ENCODE measurements around the gene DPM1.

Gene DPM1

GRCh38 chr20:50915424-50915823 is 42.9 kb downstream of the DPM1 start:
- no peak overlapping the region for H3K4me3 ChIP-seq
- in situ Hi-C loops (cut with MboI; ENCODE audit: low sequenced_read_pairs): no loop called here
- H3K4me1 ChIP-seq: peaks cover 21% of the 10 kb centered on the region
- H3K36me3 ChIP-seq (replicated peaks): peaks cover 51% of the 10 kb centered on the region
- no peaks in the 10 kb centered on the region for H3K27me3 ChIP-seq (ENCODE audit: low read depth)
- no peaks in the 10 kb centered on the region for H3K9me3 ChIP-seq
- no peak for DNase-seq (ENCODE audit: low spot score in 2 of 2)

GRCh38 chr20:50913690-50914375 is 44.5 kb downstream of the DPM1 start:
- Histone ChIP-seq H3K9me3 (no peaks in the 10 kb centered on the region), H3K4me3 (no peak overlapping the region), H3K27me3 (ENCODE audit: low read depth) (no peaks in the 10 kb centered on the region), H3K4me1 (peaks cover 20% of the 10 kb centered on the region), H3K36me3 (replicated peaks) (peaks cover 49% of the 10 kb centered on the region)
- in situ Hi-C loops (cut with MboI; ENCODE audit: low sequenced_read_pairs): no loop called here
- DNase-seq (ENCODE audit: low spot score in 2 of 2): no peak

- no peak for DNase-seq (ENCODE audit: low spot score in 2 of 2)
- Histone ChIP-seq H3K4me3 (no peak overlapping the region), H3K9me3 (no peaks in the 10 kb centered on the region), H3K4me1 (peaks cover 12% of the 10 kb centered on the region), H3K36me3 (replicated peaks) (peaks cover 38% of the 10 kb centered on the region), H3K27me3 (ENCODE audit: low read depth) (no peaks in the 10 kb centered on the region)
- in situ Hi-C loops (cut with MboI; ENCODE audit: low sequenced_read_pairs): no loop called here
These were observed 46.6 kb downstream of the DPM1 start for GRCh38 chr20:50911716-50912115.

- Histone ChIP-seq H3K36me3 (replicated peaks) (peaks cover 40% of the 10 kb centered on the region), H3K27me3 (ENCODE audit: low read depth) (no peaks in the 10 kb centered on the region), H3K4me1 (peaks cover 10% of the 10 kb centered on the region), H3K9me3 (no peaks in the 10 kb centered on the region), H3K4me3 (no peak overlapping the region)
- in situ Hi-C loops (cut with MboI; ENCODE audit: low sequenced_read_pairs): no loop called here
- DNase-seq (ENCODE audit: low spot score in 2 of 2): no peak
These were observed 47.3 kb downstream of the DPM1 start for GRCh38 chr20:50911030-50911429.

GRCh38 chr20:50909413-50909812 is 48.9 kb downstream of the DPM1 start:
- H3K4me3 ChIP-seq: no peak overlapping the region
- no peaks in the 10 kb centered on the region for H3K9me3 ChIP-seq
- H3K27me3 ChIP-seq (ENCODE audit: low read depth): no peaks in the 10 kb centered on the region
- no peak for DNase-seq (ENCODE audit: low spot score in 2 of 2)
- peaks cover 43% of the 10 kb centered on the region for H3K36me3 ChIP-seq (replicated peaks)
- H3K4me1 ChIP-seq: peaks cover 6% of the 10 kb centered on the region
- in situ Hi-C loops (cut with MboI; ENCODE audit: low sequenced_read_pairs): no loop called here

- Histone ChIP-seq H3K9me3 (no peaks in the 10 kb centered on the region), H3K4me3 (no peak overlapping the region), H3K4me1 (peaks cover 6% of the 10 kb centered on the region), H3K27me3 (ENCODE audit: low read depth) (no peaks in the 10 kb centered on the region), H3K36me3 (replicated peaks) (peaks cover 66% of the 10 kb centered on the region)
- in situ Hi-C loops (cut with MboI; ENCODE audit: low sequenced_read_pairs): no loop called here
- no peak for DNase-seq (ENCODE audit: low spot score in 2 of 2)
These were observed 54.2 kb downstream of the DPM1 start for GRCh38 chr20:50904067-50904570.

GRCh38 chr20:50903353-50904051 is 54.8 kb downstream of the DPM1 start:
- Histone ChIP-seq H3K4me3 (no peak overlapping the region), H3K9me3 (no peaks in the 10 kb centered on the region), H3K4me1 (peaks cover 6% of the 10 kb centered on the region), H3K27me3 (ENCODE audit: low read depth) (no peaks in the 10 kb centered on the region), H3K36me3 (replicated peaks) (peaks cover 72% of the 10 kb centered on the region)
- in situ Hi-C loops (cut with MboI; ENCODE audit: low sequenced_read_pairs): no loop called here
- DNase-seq (ENCODE audit: low spot score in 2 of 2): no peak

- no peak for DNase-seq (ENCODE audit: low spot score in 2 of 2)
- no peaks in the 10 kb centered on the region for H3K27me3 ChIP-seq (ENCODE audit: low read depth)
- no peaks in the 10 kb centered on the region for H3K4me1 ChIP-seq
- no peaks in the 10 kb centered on the region for H3K9me3 ChIP-seq
- H3K4me3 ChIP-seq: no peak overlapping the region
- peaks cover 89% of the 10 kb centered on the region for H3K36me3 ChIP-seq (replicated peaks)
- in situ Hi-C loops (cut with MboI; ENCODE audit: low sequenced_read_pairs): no loop called here
These were observed 57.0 kb downstream of the DPM1 start for GRCh38 chr20:50901301-50901700.

GRCh38 chr20:50900261-50900660 is 58.1 kb downstream of the DPM1 start:
- H3K4me3 ChIP-seq: no peak overlapping the region
- no peaks in the 10 kb centered on the region for H3K27me3 ChIP-seq (ENCODE audit: low read depth)
- H3K9me3 ChIP-seq: no peaks in the 10 kb centered on the region
- H3K4me1 ChIP-seq: no peaks in the 10 kb centered on the region
- peaks cover 89% of the 10 kb centered on the region for H3K36me3 ChIP-seq (replicated peaks)
- in situ Hi-C loops (cut with MboI; ENCODE audit: low sequenced_read_pairs): no loop called here
- no peak for DNase-seq (ENCODE audit: low spot score in 2 of 2)

- peaks cover 91% of the 10 kb centered on the region for H3K36me3 ChIP-seq (replicated peaks)
- H3K4me3 ChIP-seq: no peak overlapping the region
- H3K9me3 ChIP-seq: no peaks in the 10 kb centered on the region
- no peak for DNase-seq (ENCODE audit: low spot score in 2 of 2)
- in situ Hi-C loops (cut with MboI; ENCODE audit: low sequenced_read_pairs): no loop called here
- H3K4me1 ChIP-seq: no peaks in the 10 kb centered on the region
- no peaks in the 10 kb centered on the region for H3K27me3 ChIP-seq (ENCODE audit: low read depth)
These were observed 59.9 kb downstream of the DPM1 start for GRCh38 chr20:50898475-50898874.

GRCh38 chr20:50895111-50895830 is 63.1 kb downstream of the DPM1 start:
- H3K36me3 ChIP-seq (replicated peaks): peaks cover 91% of the 10 kb centered on the region
- H3K27me3 ChIP-seq (ENCODE audit: low read depth): no peaks in the 10 kb centered on the region
- in situ Hi-C loops (cut with MboI; ENCODE audit: low sequenced_read_pairs): no loop called here

GRCh38 chr20:50893620-50894019 is 64.7 kb downstream of the DPM1 start:
- no peaks in the 10 kb centered on the region for H3K27me3 ChIP-seq (ENCODE audit: low read depth)
- H3K36me3 ChIP-seq (replicated peaks): peaks cover 90% of the 10 kb centered on the region
- in situ Hi-C loops (cut with MboI; ENCODE audit: low sequenced_read_pairs): no loop called here
- H3K9me3 ChIP-seq: no peaks in the 10 kb centered on the region
- H3K4me1 ChIP-seq: no peaks in the 10 kb centered on the region
- no peak for DNase-seq (ENCODE audit: low spot score in 2 of 2)
- no peak overlapping the region for H3K4me3 ChIP-seq

More at GRCh38 chr20:50895111-50895830, 63.1 kb downstream of the DPM1 start:
- no peaks in the 10 kb centered on the region for H3K4me1 ChIP-seq
- DNase-seq (ENCODE audit: low spot score in 2 of 2): no peak
- H3K4me3 ChIP-seq: no peak overlapping the region
- H3K9me3 ChIP-seq: no peaks in the 10 kb centered on the region

GRCh38 chr20:50892394-50892793 is 65.9 kb downstream of the DPM1 start:
- Histone ChIP-seq H3K9me3 (no peaks in the 10 kb centered on the region), H3K4me3 (no peak overlapping the region), H3K36me3 (replicated peaks) (peaks cover 83% of the 10 kb centered on the region), H3K4me1 (no peaks in the 10 kb centered on the region), H3K27me3 (ENCODE audit: low read depth) (no peaks in the 10 kb centered on the region)
- in situ Hi-C loops (cut with MboI; ENCODE audit: low sequenced_read_pairs): no loop called here
- no peak for DNase-seq (ENCODE audit: low spot score in 2 of 2)

GRCh38 chr20:50891138-50891537 is 67.2 kb downstream of the DPM1 start:
- DNase-seq (ENCODE audit: low spot score in 2 of 2): no peak
- H3K36me3 ChIP-seq (replicated peaks): peaks cover 72% of the 10 kb centered on the region
- no peaks in the 10 kb centered on the region for H3K4me1 ChIP-seq
- in situ Hi-C loops (cut with MboI; ENCODE audit: low sequenced_read_pairs): no loop called here
- no peaks in the 10 kb centered on the region for H3K27me3 ChIP-seq (ENCODE audit: low read depth)
- no peaks in the 10 kb centered on the region for H3K9me3 ChIP-seq
- no peak overlapping the region for H3K4me3 ChIP-seq

Data from HAP-1 (cell line).